ENCODE measurements around the gene GPR160. TPM values are rescaled to one million over a fixed set of nuclear protein-coding genes. Genes with fewer than 3 reads are reported as not detected.

Gene GPR160
- polyA plus RNA-seq, 1 donor from 2014 or later = 4.0 TPM

GRCh38 chr3:170085396-170085795 is 47.6 kb downstream of the GPR160 start:
- H3K36me3 ChIP-seq (ENCODE audit: insufficient read depth, low read length) = no peaks in the 10 kb centered on the region
- no peaks in the 10 kb centered on the region for H3K9me2 ChIP-seq (ENCODE audit: insufficient read depth, low read length)
- no peaks in the 10 kb centered on the region for H3K27me3 ChIP-seq (ENCODE audit: insufficient read depth, low read depth, low read length)
- H3K79me2 ChIP-seq (replicated peaks; ENCODE audit: insufficient read depth, low read length) = no peaks in the 10 kb centered on the region
- TF ChIP-seq MXI1 (conservative IDR thresholded peaks at IDR 0.05; ENCODE audit: poor library complexity, severe bottlenecking) (no peak), EP300 (conservative IDR thresholded peaks at IDR 0.05; ENCODE audit: poor library complexity, severe bottlenecking) (no peak), EZH2 (IDR thresholded peaks at IDR 0.05; ENCODE audit: borderline replicate concordance, insufficient read depth, low read length, poor library complexity, severe bottlenecking) (no peak), SMC3 (conservative IDR thresholded peaks at IDR 0.05; ENCODE audit: poor library complexity) (no peak), RAD21 (conservative IDR thresholded peaks at IDR 0.05) (no peak), REST (IDR thresholded peaks at IDR 0.05; ENCODE audit: borderline replicate concordance) (no peak), TAF1 (IDR thresholded peaks at IDR 0.05; ENCODE audit: low read depth) (no peak), POLR2AphosphoS5 (IDR thresholded peaks at IDR 0.05) (no peak)
- TF ChIP-seq, protein P1, sequence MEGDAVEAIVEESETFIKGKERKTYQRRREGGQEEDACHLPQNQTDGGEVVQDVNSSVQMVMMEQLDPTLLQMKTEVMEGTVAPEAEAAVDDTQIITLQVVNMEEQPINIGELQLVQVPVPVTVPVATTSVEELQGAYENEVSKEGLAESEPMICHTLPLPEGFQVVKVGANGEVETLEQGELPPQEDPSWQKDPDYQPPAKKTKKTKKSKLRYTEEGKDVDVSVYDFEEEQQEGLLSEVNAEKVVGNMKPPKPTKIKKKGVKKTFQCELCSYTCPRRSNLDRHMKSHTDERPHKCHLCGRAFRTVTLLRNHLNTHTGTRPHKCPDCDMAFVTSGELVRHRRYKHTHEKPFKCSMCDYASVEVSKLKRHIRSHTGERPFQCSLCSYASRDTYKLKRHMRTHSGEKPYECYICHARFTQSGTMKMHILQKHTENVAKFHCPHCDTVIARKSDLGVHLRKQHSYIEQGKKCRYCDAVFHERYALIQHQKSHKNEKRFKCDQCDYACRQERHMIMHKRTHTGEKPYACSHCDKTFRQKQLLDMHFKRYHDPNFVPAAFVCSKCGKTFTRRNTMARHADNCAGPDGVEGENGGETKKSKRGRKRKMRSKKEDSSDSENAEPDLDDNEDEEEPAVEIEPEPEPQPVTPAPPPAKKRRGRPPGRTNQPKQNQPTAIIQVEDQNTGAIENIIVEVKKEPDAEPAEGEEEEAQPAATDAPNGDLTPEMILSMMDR (IDR thresholded peaks at IDR 0.05; ENCODE audit: poor library complexity, severe bottlenecking) = no peak
- no peaks in the 10 kb centered on the region for H3F3A ChIP-seq (ENCODE audit: insufficient read depth, low read length, poor library complexity, severe bottlenecking)
- H3K9ac ChIP-seq (ENCODE audit: low read length) = no peak overlapping the region
- no peaks in the 10 kb centered on the region for H4K20me1 ChIP-seq (ENCODE audit: insufficient read depth)
- no peaks in the 10 kb centered on the region for H3K9me3 ChIP-seq (ENCODE audit: low read length)
- H3K4me3 ChIP-seq (ENCODE audit: low read length) = no peak overlapping the region
- no peak overlapping the region for H3K27ac ChIP-seq (ENCODE audit: low read length)
- no peak overlapping the region for H2AFZ ChIP-seq (ENCODE audit: low read depth, low read length)
- no peak overlapping the region for H3K4me2 ChIP-seq (ENCODE audit: low read length)

- no peak overlapping the region for H3K4me3 ChIP-seq (ENCODE audit: low read length)
- peaks cover 7% of the 10 kb centered on the region for H3K36me3 ChIP-seq (ENCODE audit: insufficient read depth, low read length)
- H4K20me1 ChIP-seq (ENCODE audit: insufficient read depth) = no peaks in the 10 kb centered on the region
- H3K27me3 ChIP-seq (ENCODE audit: insufficient read depth, low read depth, low read length) = no peaks in the 10 kb centered on the region
- H3K9me2 ChIP-seq (ENCODE audit: insufficient read depth, low read length) = no peaks in the 10 kb centered on the region
- H3K9ac ChIP-seq (ENCODE audit: low read length) = no peak overlapping the region
- TF ChIP-seq MXI1 (conservative IDR thresholded peaks at IDR 0.05; ENCODE audit: poor library complexity, severe bottlenecking) = no peak
- TF ChIP-seq TAF1 (IDR thresholded peaks at IDR 0.05; ENCODE audit: low read depth) = no peak
- H3K27ac ChIP-seq (ENCODE audit: low read length) = no peak overlapping the region
- no peaks in the 10 kb centered on the region for H3K79me2 ChIP-seq (replicated peaks; ENCODE audit: insufficient read depth, low read length)
- no peak overlapping the region for H2AFZ ChIP-seq (ENCODE audit: low read depth, low read length)
- no peaks in the 10 kb centered on the region for H3K9me3 ChIP-seq (ENCODE audit: low read length)
- no peak overlapping the region for H3K4me2 ChIP-seq (ENCODE audit: low read length)
- H3F3A ChIP-seq (ENCODE audit: insufficient read depth, low read length, poor library complexity, severe bottlenecking) = no peaks in the 10 kb centered on the region
Measured at GRCh38 chr3:170089862-170090600, 52.2 kb downstream of the GPR160 start.
